Measurements from ENCODE around the gene PIP5K1B.

DNA sequence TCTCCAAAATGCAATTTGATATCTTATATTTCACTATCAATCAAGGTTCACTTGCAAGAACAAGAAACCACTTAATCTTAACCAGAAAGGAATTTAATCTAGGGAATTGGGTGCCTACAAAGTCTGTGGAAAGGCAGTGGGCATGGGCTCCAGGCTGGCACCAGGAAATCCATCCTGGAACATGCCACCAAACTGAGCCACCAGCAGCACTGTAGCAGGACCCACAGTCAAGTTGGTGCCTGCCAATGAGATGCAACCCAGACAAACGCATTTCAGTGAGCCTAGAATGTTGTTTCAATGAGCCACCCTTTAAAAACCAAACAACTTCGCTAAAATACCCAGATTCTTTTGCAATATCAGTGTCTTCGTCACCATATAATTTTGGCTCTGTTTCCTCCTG, 237.8 kb downstream of the PIP5K1B start:
- TF ChIP-seq, protein P1, sequence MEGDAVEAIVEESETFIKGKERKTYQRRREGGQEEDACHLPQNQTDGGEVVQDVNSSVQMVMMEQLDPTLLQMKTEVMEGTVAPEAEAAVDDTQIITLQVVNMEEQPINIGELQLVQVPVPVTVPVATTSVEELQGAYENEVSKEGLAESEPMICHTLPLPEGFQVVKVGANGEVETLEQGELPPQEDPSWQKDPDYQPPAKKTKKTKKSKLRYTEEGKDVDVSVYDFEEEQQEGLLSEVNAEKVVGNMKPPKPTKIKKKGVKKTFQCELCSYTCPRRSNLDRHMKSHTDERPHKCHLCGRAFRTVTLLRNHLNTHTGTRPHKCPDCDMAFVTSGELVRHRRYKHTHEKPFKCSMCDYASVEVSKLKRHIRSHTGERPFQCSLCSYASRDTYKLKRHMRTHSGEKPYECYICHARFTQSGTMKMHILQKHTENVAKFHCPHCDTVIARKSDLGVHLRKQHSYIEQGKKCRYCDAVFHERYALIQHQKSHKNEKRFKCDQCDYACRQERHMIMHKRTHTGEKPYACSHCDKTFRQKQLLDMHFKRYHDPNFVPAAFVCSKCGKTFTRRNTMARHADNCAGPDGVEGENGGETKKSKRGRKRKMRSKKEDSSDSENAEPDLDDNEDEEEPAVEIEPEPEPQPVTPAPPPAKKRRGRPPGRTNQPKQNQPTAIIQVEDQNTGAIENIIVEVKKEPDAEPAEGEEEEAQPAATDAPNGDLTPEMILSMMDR (conservative IDR thresholded peaks at IDR 0.05 in 1 of 2, IDR thresholded peaks at IDR 0.05 in 1 of 2; ENCODE audit: extremely low read depth in 1 of 2, insufficient read depth in 1 of 2, low read depth in 1 of 2, low read length in 2 of 2): no peak
- TF ChIP-seq EZH2 (IDR thresholded peaks at IDR 0.05; ENCODE audit: borderline replicate concordance, low read length): no peak

All from mammary epithelial cell (primary cell).